Vagina (tissue), 2 donors: Measurements from ENCODE around the gene SS18. TPM values are rescaled to one million over a fixed set of nuclear protein-coding genes. Genes with fewer than 3 reads are reported as not detected.

Experiments
- DNase-seq, 2 donors: peaks; one replicate each; pipeline ENCODE4 v3.0.0-alpha.2; 2017; ENCODE audit errors: extremely low spot score in 2 of 2
- H3K27ac ChIP-seq: fragments of 200-600 bp; sonication (generic); one replicate; pipeline ENCODE4 v1.5.1; 2019
- H3K27me3 ChIP-seq: fragments of 200-600 bp; sonication (generic); one replicate; pipeline ENCODE4 v1.5.1; 2019
- H3K36me3 ChIP-seq, 2 donors: fragments of 200-600 bp; sonication (generic); one replicate each; pipeline ENCODE4 v1.5.1; 2017 to 2019
- H3K4me1 ChIP-seq: fragments of 200-600 bp; sonication (generic); one replicate; pipeline ENCODE4 v1.5.1; 2019
- H3K4me3 ChIP-seq, 2 donors: fragments of 200-600 bp; sonication (generic); 1 replicate in 1 of 2; 2 replicates in 1 of 2; pipeline ENCODE4 v1.5.1; 2016 to 2019
- H3K9me3 ChIP-seq: fragments of 200-600 bp; sonication (generic); one replicate; pipeline ENCODE4 v1.5.1; 2019
- CTCF ChIP-seq, 3 experiments: fragments of 450-650 bp in 2 of 3; fragments of 200-600 bp in 1 of 3; sonication (generic) in 1 of 3; IDR thresholded peaks; one replicate each; pipeline ENCODE4 v1.5.1; 2017 to 2019; ENCODE audit warnings: antibody characterized with exemption in 3 of 3, mild to moderate bottlenecking in 2 of 3, moderate library complexity in 2 of 3
- POLR2A ChIP-seq, 2 donors: fragments of 450-650 bp; IDR thresholded peaks; one replicate each; pipeline ENCODE4 v1.6.1; 2017; ENCODE audit warnings: antibody characterized with exemption in 2 of 2, mild to moderate bottlenecking in 2 of 2, moderate library complexity in 2 of 2
- POLR2AphosphoS5 ChIP-seq, 2 donors: sonication (generic); formaldehyde crosslinking; IDR thresholded peaks; one replicate each; pipeline ENCODE4 v1.9.0; 2017; ENCODE audit warnings: antibody characterized with exemption in 2 of 2, mild to moderate bottlenecking in 2 of 2, low read depth in 1 of 2; ENCODE audit not compliant: insufficient read depth in 1 of 2
- intact Hi-C: fragments of 100-400 bp; cut with DNase I; formaldehyde crosslinking; loops from one replicate; pipeline ENCODE4 v1.15.1; 2023
- total RNA-seq: library from RNA; depleted of rRNA; stranded (reverse); fragments of >200 nt; gene quantifications from one replicate; pipeline ENCODE4 v1.2.3, GENCODE V29; 2016

Gene SS18
- total RNA-seq, 1 donor from 2014 or later = 378 TPM

GRCh38 chr18:26073758-26074157 is 16.7 kb downstream of the SS18 start:
- Histone ChIP-seq H3K27ac (no peak overlapping the region), H3K9me3 (no peaks in the 10 kb centered on the region), H3K27me3 (no peaks in the 10 kb centered on the region), H3K4me1 (peaks cover 8% of the 10 kb centered on the region), H3K36me3 (peaks cover 0 to 52% of the 10 kb centered on the region in 2 donors), H3K4me3 (no peak overlapping the region)
- TF ChIP-seq CTCF (IDR thresholded peaks at IDR 0.05) = no peak
- TF ChIP-seq POLR2AphosphoS5 (IDR thresholded peaks at IDR 0.05; ENCODE audit: insufficient read depth in 1 of 2, low read depth in 1 of 2) = no peak
- no peak for TF ChIP-seq POLR2A (IDR thresholded peaks at IDR 0.05)
- DNase-seq = no peak
- intact Hi-C loops = no loop called here

- no peaks in the 10 kb centered on the region for H3K9me3 ChIP-seq
- no peak for TF ChIP-seq POLR2AphosphoS5 (IDR thresholded peaks at IDR 0.05; ENCODE audit: insufficient read depth in 1 of 2, low read depth in 1 of 2)
- peaks cover 0 to 60% of the 10 kb centered on the region in 2 donors for H3K36me3 ChIP-seq
- H3K4me3 ChIP-seq = no peak overlapping the region
- H3K27ac ChIP-seq = no peak overlapping the region
- intact Hi-C loops = no loop called here
- DNase-seq = no peak
- peaks cover 8% of the 10 kb centered on the region for H3K4me1 ChIP-seq
- no peaks in the 10 kb centered on the region for H3K27me3 ChIP-seq
These were observed 18.7 kb downstream of the SS18 start for GRCh38 chr18:26071725-26072124.

- peaks cover 0 to 54% of the 10 kb centered on the region in 2 donors for H3K36me3 ChIP-seq
- intact Hi-C loops = no loop called here
- peaks cover 8% of the 10 kb centered on the region for H3K4me1 ChIP-seq
- H3K9me3 ChIP-seq = no peaks in the 10 kb centered on the region
- no peak for TF ChIP-seq POLR2A (IDR thresholded peaks at IDR 0.05)
- no peak for TF ChIP-seq CTCF (IDR thresholded peaks at IDR 0.05)
- TF ChIP-seq POLR2AphosphoS5 (IDR thresholded peaks at IDR 0.05; ENCODE audit: insufficient read depth in 1 of 2, low read depth in 1 of 2) = no peak
- no peak overlapping the region for H3K4me3 ChIP-seq
- H3K27ac ChIP-seq = no peak overlapping the region
- DNase-seq = no peak
- H3K27me3 ChIP-seq = no peaks in the 10 kb centered on the region
These were observed 19.4 kb downstream of the SS18 start for GRCh38 chr18:26071020-26071419.

- DNase-seq = no peak
- Histone ChIP-seq H3K4me1 (no peaks in the 10 kb centered on the region), H3K4me3 (no peak overlapping the region), H3K36me3 (peaks cover 0 to 35% of the 10 kb centered on the region in 2 donors), H3K27ac (no peak overlapping the region), H3K27me3 (no peaks in the 10 kb centered on the region), H3K9me3 (no peaks in the 10 kb centered on the region)
- TF ChIP-seq CTCF (IDR thresholded peaks at IDR 0.05) (no peak), POLR2AphosphoS5 (IDR thresholded peaks at IDR 0.05; ENCODE audit: insufficient read depth in 1 of 2, low read depth in 1 of 2) (no peak)
- intact Hi-C loops = no loop called here
These were observed 31.1 kb downstream of the SS18 start for GRCh38 chr18:26059357-26059756.

GRCh38 chr18:26057344-26057773 is 33.1 kb downstream of the SS18 start:
- no peaks in the 10 kb centered on the region for H3K27me3 ChIP-seq
- no peak for DNase-seq
- H3K36me3 ChIP-seq = peaks cover 0 to 45% of the 10 kb centered on the region in 2 donors
- no peaks in the 10 kb centered on the region for H3K4me1 ChIP-seq
- no peaks in the 10 kb centered on the region for H3K9me3 ChIP-seq
- no peak for TF ChIP-seq CTCF (IDR thresholded peaks at IDR 0.05)
- TF ChIP-seq POLR2AphosphoS5 (IDR thresholded peaks at IDR 0.05; ENCODE audit: insufficient read depth in 1 of 2, low read depth in 1 of 2) = no peak
- no peak for TF ChIP-seq POLR2A (IDR thresholded peaks at IDR 0.05)
- no peak overlapping the region for H3K4me3 ChIP-seq
- intact Hi-C loops = no loop called here
- no peak overlapping the region for H3K27ac ChIP-seq
